Activated naive CD8-positive, alpha-beta T cell treated with anti-CD3 and anti-CD28 coated beads, Interleukin-2, amount 50 U/mL, for 24 hours (primary cell): ENCODE measurements around the gene IGF2BP3.

Experiments
- ATAC-seq: fragments of 150-1000 bp; cut with Tn5 transposase; one replicate; pipeline ENCODE4 v1.10.0; 2021
- DNase-seq: peaks from one replicate; pipeline ENCODE4 v3.0.0; 2021
- H3K27ac Mint-ChIP-seq: one replicate; pipeline ENCODE4 v1.8.0; 2021; ENCODE audit warnings: mild to moderate bottlenecking, mixed read lengths
- H3K27me3 Mint-ChIP-seq: one replicate; pipeline ENCODE4 v1.8.0; 2021; ENCODE audit warnings: mixed read lengths
- H3K36me3 Mint-ChIP-seq: one replicate; pipeline ENCODE4 v1.8.0; 2021; ENCODE audit warnings: low read depth, mixed read lengths
- H3K4me1 Mint-ChIP-seq: one replicate; pipeline ENCODE4 v1.8.0; 2021; ENCODE audit warnings: mixed read lengths
- H3K4me3 Mint-ChIP-seq: one replicate; pipeline ENCODE4 v1.8.0; 2021; ENCODE audit warnings: mild to moderate bottlenecking, moderate library complexity, mixed read lengths
- H3K9me3 Mint-ChIP-seq: one replicate; pipeline ENCODE4 v1.8.0; 2021; ENCODE audit warnings: mixed read lengths

Gene IGF2BP3

DNA sequence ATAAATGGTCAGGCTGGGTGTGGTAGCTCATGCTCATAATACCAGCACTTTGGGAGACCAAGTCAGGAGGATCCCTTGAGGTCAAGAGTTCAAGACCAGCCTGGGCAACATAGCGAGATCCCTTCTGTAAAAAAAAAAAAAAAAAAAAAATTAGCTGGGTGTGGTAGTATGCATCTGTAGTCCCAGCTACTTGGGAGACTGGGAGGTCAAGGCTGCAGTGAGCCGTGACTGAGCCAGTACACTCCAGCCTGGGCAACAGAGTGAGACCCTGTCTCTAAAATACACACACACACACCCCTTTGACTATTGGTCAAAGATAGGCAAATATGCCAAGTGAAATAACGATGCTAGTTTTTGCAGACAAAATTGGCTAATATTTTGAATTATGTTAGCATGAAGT, 80.6 kb downstream of the IGF2BP3 start:
- ATAC-seq: no peak
- Mint-ChIP-seq H3K9me3 (no peaks in the 10 kb centered on the region), H3K27me3 (no peaks in the 10 kb centered on the region), H3K4me3 (no peak overlapping the region), H3K4me1 (peaks cover 23% of the 10 kb centered on the region), H3K27ac (no peak overlapping the region), H3K36me3 (no peaks in the 10 kb centered on the region)
- DNase-seq: no peak

DNA sequence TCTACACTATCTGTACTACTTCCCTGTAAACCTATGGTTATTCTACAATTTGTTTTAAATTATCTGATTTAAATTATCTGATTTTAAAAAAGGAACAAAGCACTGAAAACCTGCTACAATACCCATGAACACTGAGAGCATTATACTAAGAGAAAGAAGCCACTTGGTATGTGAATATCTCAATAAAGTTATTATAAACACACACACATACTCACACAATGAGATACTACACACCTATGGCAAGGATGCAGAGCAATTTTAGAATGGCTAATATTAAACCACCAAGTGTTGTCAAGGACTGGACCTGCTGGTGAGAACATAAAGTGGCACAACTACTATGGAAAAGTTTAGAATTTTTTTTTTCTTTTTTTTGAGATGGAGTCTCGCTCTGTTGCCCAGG, 82.7 kb downstream of the IGF2BP3 start:
- Mint-ChIP-seq H3K4me1 (peaks cover 20% of the 10 kb centered on the region), H3K4me3 (no peak overlapping the region), H3K27ac (no peak overlapping the region), H3K9me3 (no peaks in the 10 kb centered on the region), H3K36me3 (no peaks in the 10 kb centered on the region), H3K27me3 (peaks cover 3% of the 10 kb centered on the region)
- no peak for DNase-seq
- no peak for ATAC-seq

DNA sequence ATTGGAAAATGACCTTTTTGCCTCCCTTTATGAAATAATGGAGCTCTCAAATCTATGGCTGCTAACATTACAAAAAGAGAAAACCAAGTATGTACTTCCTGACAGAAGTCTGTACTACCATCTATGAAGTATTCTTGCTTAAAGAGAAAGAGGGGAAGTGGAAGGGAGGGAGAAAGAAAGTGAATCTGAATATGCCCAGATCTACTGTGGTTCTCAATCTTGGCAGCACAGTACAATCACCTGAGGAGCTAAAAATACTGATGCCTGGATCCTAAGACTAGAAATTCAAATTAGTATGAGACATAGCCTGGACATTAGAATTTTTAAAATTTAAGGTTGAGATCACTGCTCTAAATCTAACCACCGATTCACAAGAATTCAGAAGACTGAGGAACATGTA, 85.2 kb downstream of the IGF2BP3 start:
- ATAC-seq: no peak
- Mint-ChIP-seq H3K27ac (no peak overlapping the region), H3K27me3 (peaks cover 5% of the 10 kb centered on the region), H3K9me3 (no peaks in the 10 kb centered on the region), H3K4me1 (peaks cover 11% of the 10 kb centered on the region), H3K4me3 (no peak overlapping the region), H3K36me3 (no peaks in the 10 kb centered on the region)
- no peak for DNase-seq

DNA sequence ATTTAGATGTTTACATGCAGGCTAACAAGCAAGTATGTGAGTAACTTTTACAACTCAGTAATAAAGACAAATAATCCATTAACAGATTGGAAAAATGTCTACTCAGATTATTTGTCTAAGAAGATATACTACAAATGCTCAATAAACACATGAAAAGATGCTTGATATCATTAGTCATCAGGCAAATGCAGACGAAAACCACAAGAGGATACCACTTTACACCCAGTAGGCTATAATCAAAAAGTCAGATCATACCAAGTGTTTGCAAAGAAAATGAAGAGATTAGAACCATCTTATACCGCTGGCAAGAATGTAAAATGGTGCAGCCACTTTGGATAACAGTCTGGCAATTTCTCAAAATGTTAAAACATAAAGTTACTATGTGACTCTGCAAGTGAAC, 87.1 kb downstream of the IGF2BP3 start:
- Mint-ChIP-seq H3K27me3 (peaks cover 5% of the 10 kb centered on the region), H3K27ac (no peak overlapping the region), H3K36me3 (no peaks in the 10 kb centered on the region), H3K4me3 (no peak overlapping the region), H3K9me3 (no peaks in the 10 kb centered on the region), H3K4me1 (peaks cover 10% of the 10 kb centered on the region)
- ATAC-seq (no peak), DNase-seq (no peak)

DNA sequence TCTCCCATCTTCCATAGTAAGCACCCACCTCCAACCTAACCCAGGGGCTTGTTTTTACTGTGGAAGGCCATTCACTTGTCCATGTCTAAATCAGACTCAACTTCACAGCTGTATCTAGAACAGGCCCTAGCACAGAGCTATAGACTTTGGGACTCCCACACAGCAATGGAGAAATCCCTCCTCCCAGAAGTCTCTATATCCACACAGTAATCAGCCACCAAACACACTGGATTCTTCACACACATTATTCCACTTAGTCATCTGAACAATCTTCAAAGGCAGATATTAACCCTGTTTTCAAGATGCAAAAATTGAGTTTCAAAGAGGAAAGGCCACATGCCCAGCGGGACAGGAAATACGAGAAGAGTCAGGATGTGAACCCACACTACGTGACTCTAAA, 89.3 kb downstream of the IGF2BP3 start:
- Mint-ChIP-seq H3K4me1 (peaks cover 24% of the 10 kb centered on the region), H3K27me3 (peaks cover 5% of the 10 kb centered on the region), H3K4me3 (no peak overlapping the region), H3K27ac (no peak overlapping the region), H3K36me3 (no peaks in the 10 kb centered on the region), H3K9me3 (no peaks in the 10 kb centered on the region)
- DNase-seq (no peak), ATAC-seq (no peak)

DNA sequence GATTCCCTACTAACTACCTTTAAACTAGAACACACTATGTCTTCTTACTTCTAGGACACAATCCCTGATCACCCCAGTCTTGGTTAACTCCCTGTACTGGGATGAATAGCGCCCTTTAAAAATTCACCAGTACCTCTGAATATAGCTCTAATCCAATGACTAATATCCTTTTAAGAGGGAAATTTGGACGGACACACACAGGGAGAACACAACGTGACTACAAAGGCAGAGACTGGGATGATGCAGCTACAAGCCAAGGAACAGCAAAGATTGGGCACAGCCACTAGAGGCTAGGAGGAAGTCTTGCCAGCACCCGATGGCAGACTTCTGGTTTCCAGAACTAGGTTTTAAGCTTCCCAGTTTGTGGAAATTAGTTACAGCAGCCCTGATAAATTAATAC, 89.7 kb downstream of the IGF2BP3 start:
- H3K4me3 Mint-ChIP-seq: no peak overlapping the region
- peaks cover 27% of the 10 kb centered on the region for H3K4me1 Mint-ChIP-seq
- H3K27ac Mint-ChIP-seq: no peak overlapping the region
- peaks cover 5% of the 10 kb centered on the region for H3K27me3 Mint-ChIP-seq
- ATAC-seq: no peak
- no peaks in the 10 kb centered on the region for H3K36me3 Mint-ChIP-seq
- H3K9me3 Mint-ChIP-seq: no peaks in the 10 kb centered on the region
- no peak for DNase-seq

DNA sequence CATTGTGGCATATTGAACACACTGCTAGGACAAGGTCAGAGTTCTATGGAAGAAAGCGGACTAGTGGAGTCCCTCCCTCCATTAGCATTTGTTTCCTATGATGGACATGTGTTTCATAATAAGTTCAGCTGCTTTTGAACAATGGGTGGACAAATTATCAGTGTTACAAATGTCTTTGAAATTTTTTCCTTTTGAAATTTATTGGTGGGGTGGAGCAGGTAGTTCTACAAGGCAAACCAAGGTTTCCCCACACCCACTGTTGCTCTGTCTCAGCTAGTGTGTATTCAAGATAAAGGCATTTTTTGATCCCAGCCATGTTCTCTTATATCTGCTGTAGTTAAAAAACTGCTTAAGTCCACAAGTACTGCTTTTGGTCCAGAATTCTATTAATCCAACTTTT, 91.3 kb downstream of the IGF2BP3 start:
- Mint-ChIP-seq H3K36me3 (no peaks in the 10 kb centered on the region), H3K27ac (no peak overlapping the region), H3K27me3 (peaks cover 5% of the 10 kb centered on the region), H3K4me3 (no peak overlapping the region), H3K9me3 (no peaks in the 10 kb centered on the region), H3K4me1 (peaks cover 31% of the 10 kb centered on the region)
- ATAC-seq: no peak
- no peak for DNase-seq

DNA sequence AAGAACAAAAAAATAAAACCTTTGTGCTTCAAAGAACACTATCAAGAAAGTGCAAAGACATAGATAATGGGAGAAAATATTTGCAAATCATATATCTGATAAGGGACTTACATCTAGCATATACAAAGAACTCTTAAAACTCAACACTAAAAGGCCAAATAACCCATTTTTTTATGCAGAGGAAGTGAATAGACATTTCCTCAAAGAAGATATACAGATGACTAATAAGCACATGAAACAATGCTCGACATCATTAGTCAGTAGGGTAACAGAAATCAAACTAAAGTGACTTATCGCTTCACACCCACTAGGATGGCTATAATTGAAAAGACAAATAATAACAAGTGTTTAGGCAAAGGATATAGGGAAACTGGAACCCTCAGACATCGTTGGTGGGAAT, 93.2 kb downstream of the IGF2BP3 start:
- peak; percentile 48 for ATAC-seq
- no peak for DNase-seq
- Mint-ChIP-seq H3K36me3 (peaks cover 1% of the 10 kb centered on the region), H3K27me3 (peaks cover 4% of the 10 kb centered on the region), H3K9me3 (no peaks in the 10 kb centered on the region), H3K4me1 (peaks cover 50% of the 10 kb centered on the region), H3K4me3 (no peak overlapping the region), H3K27ac (peak overlapping the region; percentile 68)

DNA sequence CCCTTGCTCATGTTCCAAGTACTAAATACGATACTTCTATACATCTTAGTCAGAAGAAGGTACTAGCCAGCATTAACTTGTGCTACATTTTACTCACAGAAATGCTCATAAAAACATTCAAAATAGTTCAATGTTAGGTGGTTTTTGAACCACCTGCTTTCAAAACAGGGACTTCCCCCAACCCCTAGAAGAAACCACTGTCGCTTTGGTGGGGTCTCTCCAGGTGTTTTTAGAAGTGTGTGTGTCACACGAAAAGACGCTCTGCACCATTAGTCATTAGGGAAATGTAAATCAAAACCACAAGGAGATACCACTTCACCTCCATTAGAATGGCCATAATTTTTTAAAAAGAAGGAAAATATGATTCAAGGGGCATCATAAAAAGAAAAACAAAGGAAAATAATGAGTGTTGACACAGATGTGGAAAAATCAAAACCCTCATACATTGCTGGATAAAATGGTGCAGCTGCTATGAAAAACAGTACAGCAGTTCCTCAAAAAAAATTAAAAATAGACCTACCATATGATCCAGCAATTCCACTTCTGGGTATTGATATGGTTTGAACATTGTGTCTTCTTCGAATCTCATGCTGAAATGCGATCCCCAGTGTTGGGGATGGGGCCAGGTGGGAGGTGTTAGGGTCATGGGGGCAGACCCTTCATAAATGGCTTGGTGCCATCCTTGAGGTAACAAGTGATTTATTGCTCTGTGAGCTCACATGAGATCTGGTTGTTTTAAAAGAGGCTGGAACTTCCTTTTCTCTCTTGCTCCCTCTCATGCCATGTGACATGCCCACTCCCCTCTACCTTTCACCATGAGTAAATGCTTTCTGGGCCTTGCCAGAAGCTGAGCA, 96.9 kb downstream of the IGF2BP3 start:
- peak overlapping the region; percentile 55 for H3K4me3 Mint-ChIP-seq
- H3K9me3 Mint-ChIP-seq: no peaks in the 10 kb centered on the region
- peak; percentile 55 for DNase-seq
- H3K36me3 Mint-ChIP-seq: peaks cover 1% of the 10 kb centered on the region
- ATAC-seq: peak; percentile 85
- peaks cover 72% of the 10 kb centered on the region for H3K4me1 Mint-ChIP-seq
- H3K27me3 Mint-ChIP-seq: peaks cover 6% of the 10 kb centered on the region
- H3K27ac Mint-ChIP-seq: peak overlapping the region; percentile 94

DNA sequence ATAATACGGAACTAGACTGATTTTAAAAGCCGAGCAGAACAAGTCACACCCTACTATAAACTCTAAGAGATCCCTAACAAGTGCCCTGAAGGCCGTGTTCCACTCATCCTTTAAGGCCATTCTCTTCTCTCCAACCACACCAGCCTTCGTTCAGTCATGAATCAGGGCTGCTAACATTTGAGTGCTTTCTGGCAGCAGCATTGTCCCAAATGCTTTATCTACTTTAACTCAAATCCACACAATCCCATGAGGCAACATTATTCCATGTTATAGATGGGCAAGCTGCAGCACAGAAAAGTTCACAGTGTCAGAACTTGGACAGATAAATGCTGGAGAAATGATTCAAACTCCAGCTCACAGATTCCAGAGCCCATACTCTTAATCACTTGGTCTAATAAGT, 97.7 kb downstream of the IGF2BP3 start:
- Mint-ChIP-seq H3K27me3 (peaks cover 6% of the 10 kb centered on the region), H3K4me3 (peak overlapping the region; percentile 20), H3K9me3 (no peaks in the 10 kb centered on the region), H3K36me3 (peaks cover 1% of the 10 kb centered on the region), H3K27ac (peak overlapping the region; percentile 94), H3K4me1 (peaks cover 76% of the 10 kb centered on the region)
- ATAC-seq (no peak), DNase-seq (no peak)

DNA sequence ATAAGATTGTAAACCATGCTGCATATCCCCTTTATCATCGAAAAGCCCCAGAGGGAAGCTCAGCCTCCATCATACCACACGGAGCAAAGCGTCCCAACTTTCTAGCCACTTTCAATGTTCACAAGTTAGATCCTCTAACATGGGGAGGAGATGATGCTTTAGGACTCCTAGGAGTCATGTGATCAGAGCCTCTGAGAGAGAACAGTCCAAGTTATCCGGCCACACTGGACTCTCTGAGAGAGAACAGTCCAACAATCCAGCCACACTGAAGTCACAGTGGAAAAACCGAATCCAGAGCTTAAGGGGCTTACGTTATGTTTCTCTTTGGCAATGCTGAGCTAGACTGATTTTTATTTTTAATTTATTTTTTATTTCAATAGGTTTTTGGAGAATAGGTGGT, 98.6 kb downstream of the IGF2BP3 start:
- Mint-ChIP-seq H3K4me3 (no peak overlapping the region), H3K27ac (peak overlapping the region; percentile 34), H3K27me3 (peaks cover 6% of the 10 kb centered on the region), H3K9me3 (no peaks in the 10 kb centered on the region), H3K4me1 (peaks cover 73% of the 10 kb centered on the region), H3K36me3 (peaks cover 1% of the 10 kb centered on the region)
- DNase-seq (no peak), ATAC-seq (no peak)

DNA sequence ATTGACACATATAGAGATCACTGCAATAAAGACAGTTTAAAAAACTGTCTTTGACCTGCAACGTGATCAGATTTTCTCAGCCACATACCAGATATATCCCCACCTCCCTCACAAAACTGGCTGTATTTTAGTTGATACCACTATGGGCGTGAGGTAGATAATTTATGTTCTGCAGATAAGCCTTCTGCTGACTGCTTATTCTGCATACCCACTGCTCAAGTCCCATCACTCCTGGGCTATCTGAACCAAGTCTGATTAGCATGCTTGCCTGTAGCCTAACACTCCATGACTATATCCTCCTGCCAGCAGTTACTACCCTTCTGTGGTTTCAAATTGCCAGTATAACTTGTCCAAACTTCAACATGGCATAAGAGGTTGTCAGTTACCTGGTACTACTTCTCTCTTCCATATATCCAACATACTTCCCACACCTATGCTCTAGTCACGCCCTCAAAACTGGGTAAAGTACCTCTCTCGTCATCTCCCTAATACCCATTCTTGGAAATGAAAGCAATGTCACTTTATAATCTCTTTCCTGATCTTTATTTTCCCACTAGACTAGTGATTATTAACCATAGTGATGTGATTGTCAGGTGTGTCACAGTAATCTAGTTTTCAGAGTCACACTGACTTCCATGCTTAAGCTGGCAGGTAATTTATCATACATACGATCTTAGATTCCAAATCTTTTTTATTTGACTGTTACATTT, 100.4 kb downstream of the IGF2BP3 start:
- Mint-ChIP-seq H3K9me3 (no peaks in the 10 kb centered on the region), H3K4me1 (peaks cover 68% of the 10 kb centered on the region), H3K27ac (no peak overlapping the region), H3K4me3 (no peak overlapping the region), H3K36me3 (peaks cover 1% of the 10 kb centered on the region), H3K27me3 (peaks cover 6% of the 10 kb centered on the region)
- DNase-seq (no peak), ATAC-seq (no peak)

DNA sequence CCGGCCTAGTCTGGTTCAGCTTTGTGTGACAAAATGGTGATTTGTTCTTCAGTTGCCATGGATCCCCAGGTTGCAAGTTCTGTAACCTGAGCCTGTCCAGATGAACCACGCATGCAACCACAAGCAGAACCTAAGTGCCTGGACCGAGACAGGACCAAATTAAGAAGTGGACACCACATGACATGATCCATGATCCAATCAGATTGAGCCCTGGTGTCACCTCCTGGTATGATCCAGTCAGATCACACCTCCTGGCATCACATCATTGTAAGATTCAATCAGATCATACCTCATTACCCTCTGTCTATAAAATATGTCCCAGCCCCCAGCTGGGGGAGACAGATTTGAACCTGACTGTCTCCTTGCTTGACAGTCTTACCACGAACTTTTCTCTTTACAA, 101.2 kb downstream of the IGF2BP3 start:
- Mint-ChIP-seq H3K27me3 (peaks cover 6% of the 10 kb centered on the region), H3K9me3 (no peaks in the 10 kb centered on the region), H3K4me1 (peaks cover 60% of the 10 kb centered on the region), H3K27ac (peak overlapping the region; percentile 20), H3K36me3 (peaks cover 1% of the 10 kb centered on the region), H3K4me3 (no peak overlapping the region)
- ATAC-seq: no peak
- DNase-seq: no peak

DNA sequence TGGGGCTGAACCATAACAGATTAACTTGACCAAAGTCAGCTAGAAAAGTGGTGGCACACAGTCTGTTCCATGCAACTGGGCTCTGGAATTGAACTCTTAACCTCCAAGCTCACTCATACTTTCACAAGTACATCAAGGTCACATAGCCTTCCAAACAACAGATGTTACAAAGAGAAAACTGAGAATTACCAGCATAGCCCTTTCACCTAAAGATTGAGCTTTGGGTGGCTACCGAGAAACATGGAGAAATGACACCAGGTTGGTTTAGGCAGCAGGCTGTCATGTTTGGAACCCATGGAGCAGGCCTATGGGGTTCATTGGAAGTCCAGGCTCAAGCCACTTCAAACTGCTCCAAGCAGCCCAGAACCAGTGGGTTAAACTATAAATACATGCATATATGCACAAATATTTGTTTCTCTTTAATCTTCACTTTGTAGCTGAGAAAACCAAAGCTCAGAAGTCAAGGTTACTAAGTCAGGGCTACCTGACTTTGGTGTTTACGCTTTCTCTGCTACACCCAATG, 112.1 kb downstream of the IGF2BP3 start:
- ATAC-seq (no peak), DNase-seq (no peak)
- Mint-ChIP-seq H3K36me3 (no peaks in the 10 kb centered on the region), H3K4me3 (no peak overlapping the region), H3K27me3 (peaks cover 17% of the 10 kb centered on the region), H3K4me1 (peaks cover 18% of the 10 kb centered on the region), H3K27ac (no peak overlapping the region), H3K9me3 (no peaks in the 10 kb centered on the region)
